Activated CD4-positive, alpha-beta T cell treated with anti-CD3 and anti-CD28 coated beads, Interleukin-2, amount 10 ng/mL, durations not matched to agents 7 days and 5 days (primary cell): ENCODE measurements around the gene MTCH1. TPM values are rescaled to one million over a fixed set of nuclear protein-coding genes. Genes with fewer than 3 reads are reported as not detected.
"Not testable (repeated sequence)": the region's sequence is repeated elsewhere in the genome, so short reads cannot be mapped to it uniquely, and the experiment has no call there.

Source experiments
- CTCF ChIA-PET: fragments of 350-600 bp; sonication (Branson Sonifier 250); formaldehyde crosslinking; loops from one replicate; lab custom pipeline; 2021; ENCODE audit warnings: antibody characterized with exemption; lab: Charles Lee
- POLR2A ChIA-PET: fragments of 350-600 bp; sonication (Branson Sonifier 250); formaldehyde crosslinking; loops from one replicate; lab custom pipeline; 2021; ENCODE audit warnings: antibody characterized with exemption; lab: Charles Lee
- DNase-seq: peaks from one replicate; pipeline ENCODE4 v3.0.0-alpha.2; 2020
- H3K27ac Mint-ChIP-seq: one replicate; pipeline ENCODE4 v1.8.0; 2021; ENCODE audit warnings: mild to moderate bottlenecking, moderate library complexity, mixed read lengths
- H3K27me3 Mint-ChIP-seq: one replicate; pipeline ENCODE4 v1.8.0; 2021; ENCODE audit warnings: mixed read lengths
- H3K36me3 Mint-ChIP-seq: one replicate; pipeline ENCODE4 v1.8.0; 2021; ENCODE audit warnings: low read depth, mixed read lengths
- H3K4me1 Mint-ChIP-seq: one replicate; pipeline ENCODE4 v1.8.0; 2021; ENCODE audit warnings: mixed read lengths
- H3K4me3 Mint-ChIP-seq: one replicate; pipeline ENCODE4 v1.8.0; 2021; ENCODE audit warnings: mild to moderate bottlenecking, moderate library complexity, mixed read lengths
- H3K9me3 Mint-ChIP-seq: one replicate; pipeline ENCODE4 v1.8.0; 2021; ENCODE audit warnings: mixed read lengths
- total RNA-seq, 2 experiments: library from RNA; stranded (reverse); gene quantifications; one replicate each; pipeline ENCODE4 v1.2.3, GENCODE V29; 2021

MTCH1 gene
- total RNA-seq, 2 experiments from 2014 or later, result 94.7 to 107 TPM

DNA sequence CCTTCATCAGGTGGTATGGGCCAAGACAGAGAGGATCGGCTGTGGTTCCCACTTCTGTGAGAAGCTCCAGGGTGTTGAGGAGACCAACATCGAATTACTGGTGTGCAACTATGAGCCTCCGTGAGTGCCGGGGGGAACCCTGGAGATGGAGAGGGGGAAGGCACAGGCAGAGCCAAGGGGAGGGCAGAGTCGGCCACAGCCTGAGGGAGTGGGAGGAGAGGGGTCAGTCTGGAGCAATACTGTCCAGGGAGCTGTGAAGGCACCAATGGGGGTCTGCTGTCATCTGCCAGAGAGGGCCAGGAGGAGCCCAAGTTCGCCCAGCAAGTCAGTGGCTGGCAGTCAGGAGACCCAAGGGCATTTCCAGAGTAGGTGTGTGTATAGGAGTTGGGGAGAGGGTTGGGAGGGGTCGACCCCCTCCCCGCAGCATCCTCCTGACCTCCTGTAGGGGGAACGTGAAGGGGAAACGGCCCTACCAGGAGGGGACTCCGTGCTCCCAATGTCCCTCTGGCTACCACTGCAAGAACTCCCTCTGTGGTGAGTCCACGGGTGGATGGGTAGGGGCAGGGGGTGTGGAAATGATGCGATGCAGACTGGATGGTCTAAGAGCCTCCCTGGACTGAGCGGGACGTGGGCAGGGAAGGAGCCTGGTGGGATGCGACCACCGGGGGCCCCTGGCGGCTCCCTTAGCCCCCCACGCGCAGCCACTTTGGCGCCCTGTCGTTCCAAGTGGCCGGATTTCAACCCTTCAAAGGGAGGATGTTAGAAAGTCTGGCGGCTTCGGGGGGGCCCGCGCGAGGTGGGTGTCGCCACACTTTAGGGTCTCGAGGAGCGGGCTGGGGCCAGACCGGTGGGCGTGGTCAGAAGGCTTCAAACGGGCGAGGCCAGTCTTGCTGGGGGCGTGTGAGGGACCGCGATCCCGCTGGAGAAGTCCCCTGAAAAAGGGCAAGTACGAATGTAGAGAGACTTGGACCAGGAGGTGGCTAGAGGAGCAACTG, 24.3 kb downstream of the MTCH1 start:
- H3K4me3 Mint-ChIP-seq, result no peak overlapping the region
- H3K9me3 Mint-ChIP-seq, result no peaks in the 10 kb centered on the region
- ChIA-PET POLR2A (no interaction called here), CTCF (interaction anchor here (2.7 kb wide), 1 partner anchor 7 kb away, joined by 12 read pairs; the partner anchor contains the start of gene PI16)
- peaks cover 62% of the 10 kb centered on the region for H3K4me1 Mint-ChIP-seq
- peaks cover 18% of the 10 kb centered on the region for H3K36me3 Mint-ChIP-seq
- DNase-seq, result no peak
- H3K27me3 Mint-ChIP-seq, result no peaks in the 10 kb centered on the region
- peak overlapping the region; percentile 71 for H3K27ac Mint-ChIP-seq

DNA sequence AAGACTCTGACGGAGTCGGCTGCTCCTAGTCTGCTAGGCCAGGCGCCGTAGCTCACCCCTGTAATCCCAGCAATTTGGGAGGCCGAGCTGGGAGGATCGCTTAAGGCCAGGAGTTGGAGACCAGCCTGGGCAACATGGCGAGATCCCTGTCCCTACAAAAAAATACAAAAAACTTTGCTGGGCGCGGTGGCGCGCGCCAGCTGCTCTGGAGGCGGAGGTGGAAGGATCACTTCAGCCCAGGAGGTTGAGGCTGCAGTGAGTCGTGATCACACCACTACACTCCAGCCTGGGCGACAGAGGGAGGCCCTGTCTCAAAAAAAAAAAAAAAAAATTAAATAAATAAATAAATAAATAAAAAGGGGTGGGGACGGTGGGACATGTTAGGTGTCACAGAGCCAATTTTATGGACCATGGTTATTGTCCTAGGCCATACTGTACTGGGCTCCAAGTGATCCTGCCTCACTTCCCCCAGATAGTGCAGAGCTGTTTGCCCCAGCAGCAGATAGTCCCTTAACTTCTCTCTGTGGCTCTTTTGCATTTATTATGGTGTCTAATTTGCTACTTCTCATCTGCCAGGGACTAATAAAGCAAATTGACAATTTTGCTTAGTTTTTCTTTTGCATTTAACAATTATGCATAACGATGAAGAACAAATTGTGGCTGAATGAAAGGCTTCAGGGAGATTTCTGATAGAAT, 26.3 kb downstream of the MTCH1 start:
- Mint-ChIP-seq H3K36me3 (peaks cover 9% of the 10 kb centered on the region), H3K4me1 (peaks cover 72% of the 10 kb centered on the region), H3K4me3 (no peak overlapping the region), H3K27ac (no peak overlapping the region), H3K27me3 (no peaks in the 10 kb centered on the region), H3K9me3 (no peaks in the 10 kb centered on the region)
- no peak for DNase-seq
- CTCF ChIA-PET, result interaction anchor here (0.9 to 1.3 kb wide), 2 partner anchors 22 to 1531 kb away, joined by 3 read pairs; no protein-coding TSS in a partner anchor
- POLR2A ChIA-PET, result no interaction called here

DNA sequence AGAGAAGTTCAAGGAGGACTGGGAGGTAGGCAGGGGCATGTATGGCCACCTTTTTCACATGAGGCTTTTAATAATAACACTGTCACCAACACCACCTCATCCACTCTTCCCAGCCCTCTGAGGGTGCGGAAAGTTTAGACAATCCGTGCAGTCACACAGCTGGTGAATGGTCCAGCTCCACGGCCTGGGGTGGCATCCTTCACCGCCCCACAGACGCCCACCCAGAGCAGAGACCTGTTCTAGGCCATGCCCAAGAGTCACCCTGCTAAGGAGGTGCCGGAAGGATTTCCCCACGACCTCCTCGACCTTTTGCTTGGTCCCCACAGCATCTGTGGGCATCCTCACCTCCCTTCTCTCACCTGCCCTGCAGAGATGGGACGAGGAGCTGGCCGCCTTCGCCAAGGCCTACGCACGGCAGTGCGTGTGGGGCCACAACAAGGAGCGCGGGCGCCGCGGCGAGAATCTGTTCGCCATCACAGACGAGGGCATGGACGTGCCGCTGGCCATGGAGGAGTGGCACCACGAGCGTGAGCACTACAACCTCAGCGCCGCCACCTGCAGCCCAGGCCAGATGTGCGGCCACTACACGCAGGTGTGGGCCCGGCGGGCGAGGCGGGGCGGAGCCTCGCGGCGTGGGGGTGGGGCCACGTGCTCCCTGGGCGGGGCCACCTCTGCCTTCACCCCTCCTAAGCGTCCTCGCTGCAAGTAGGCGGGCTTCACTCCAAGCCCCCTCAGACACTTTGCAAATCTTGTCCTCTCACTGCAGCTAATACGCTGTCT, 27.0 kb downstream of the MTCH1 start:
- H3K9me3 Mint-ChIP-seq, result no peaks in the 10 kb centered on the region
- POLR2A ChIA-PET, result no interaction called here
- no peak overlapping the region for H3K27ac Mint-ChIP-seq
- CTCF ChIA-PET, result interaction anchor here (0.9 to 1.3 kb wide), 2 partner anchors 21 to 1531 kb away, joined by 3 read pairs; no protein-coding TSS in a partner anchor
- no peak overlapping the region for H3K4me3 Mint-ChIP-seq
- H3K4me1 Mint-ChIP-seq, result peaks cover 72% of the 10 kb centered on the region
- H3K36me3 Mint-ChIP-seq, result peaks cover 6% of the 10 kb centered on the region
- no peak for DNase-seq
- H3K27me3 Mint-ChIP-seq, result no peaks in the 10 kb centered on the region

DNA sequence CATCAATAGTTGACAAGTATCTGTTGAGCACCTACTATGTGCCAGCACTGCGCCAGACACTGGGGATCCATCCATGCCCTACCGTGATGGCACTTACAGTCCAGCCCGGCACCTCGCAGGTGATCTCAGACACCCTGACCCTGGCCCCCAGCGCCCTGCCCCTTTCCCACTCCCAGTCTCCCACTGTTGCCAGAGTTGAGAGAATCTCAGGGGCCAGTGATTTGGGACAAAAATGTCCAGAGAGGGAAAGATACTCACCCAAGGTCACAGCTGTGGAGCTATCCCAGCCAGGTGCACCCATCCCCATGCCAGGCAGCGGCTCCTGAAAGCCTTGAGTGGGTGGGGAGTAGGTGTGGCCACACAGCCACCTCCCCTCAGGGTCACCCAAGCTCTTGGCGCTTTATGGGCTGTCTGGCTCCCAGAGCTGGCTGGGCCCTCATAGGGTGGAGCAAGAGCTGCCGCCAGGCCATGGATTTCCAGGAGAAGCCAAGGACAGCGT, 28.2 kb downstream of the MTCH1 start:
- CTCF ChIA-PET, result interaction anchor here (1.7 kb wide), 1 partner anchor 188 kb away, joined by 3 read pairs; no protein-coding TSS in a partner anchor
- H3K4me1 Mint-ChIP-seq, result peaks cover 70% of the 10 kb centered on the region
- DNase-seq, result no peak
- peaks cover 5% of the 10 kb centered on the region for H3K36me3 Mint-ChIP-seq
- POLR2A ChIA-PET, result no interaction called here
- H3K27ac Mint-ChIP-seq, result no peak overlapping the region
- no peaks in the 10 kb centered on the region for H3K27me3 Mint-ChIP-seq
- no peaks in the 10 kb centered on the region for H3K9me3 Mint-ChIP-seq
- no peak overlapping the region for H3K4me3 Mint-ChIP-seq

DNA sequence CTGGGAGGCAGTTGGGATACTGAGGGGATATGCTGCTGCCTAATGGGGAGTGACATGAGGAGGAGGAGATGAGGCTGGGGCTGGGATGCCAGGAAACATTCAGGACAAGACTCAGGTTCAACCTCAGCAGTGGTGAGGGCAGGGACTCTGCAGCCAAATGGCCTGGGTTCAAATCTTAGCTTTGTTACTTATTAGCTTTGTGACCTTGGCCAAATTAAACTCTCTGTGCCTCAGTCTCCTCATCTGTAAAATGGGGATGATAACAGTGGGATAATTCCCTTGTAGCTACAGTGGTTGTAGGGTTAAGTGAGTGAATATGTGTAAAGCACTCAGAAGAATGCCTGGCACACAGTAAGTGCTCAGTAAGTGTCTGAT, 29.6 kb downstream of the MTCH1 start:
- Mint-ChIP-seq H3K27me3 (no peaks in the 10 kb centered on the region), H3K4me1 (peaks cover 60% of the 10 kb centered on the region), H3K4me3 (peak overlapping the region; percentile 63), H3K36me3 (peaks cover 3% of the 10 kb centered on the region), H3K9me3 (no peaks in the 10 kb centered on the region), H3K27ac (peak overlapping the region; percentile 47)
- ChIA-PET POLR2A (no interaction called here), CTCF (interaction anchor here (0.7 to 3.4 kb wide), 10 partner anchors 7 to 197 kb away, joined by 3 to 12 read pairs (median 4); no protein-coding TSS in a partner anchor)
- DNase-seq, result no peak

DNA sequence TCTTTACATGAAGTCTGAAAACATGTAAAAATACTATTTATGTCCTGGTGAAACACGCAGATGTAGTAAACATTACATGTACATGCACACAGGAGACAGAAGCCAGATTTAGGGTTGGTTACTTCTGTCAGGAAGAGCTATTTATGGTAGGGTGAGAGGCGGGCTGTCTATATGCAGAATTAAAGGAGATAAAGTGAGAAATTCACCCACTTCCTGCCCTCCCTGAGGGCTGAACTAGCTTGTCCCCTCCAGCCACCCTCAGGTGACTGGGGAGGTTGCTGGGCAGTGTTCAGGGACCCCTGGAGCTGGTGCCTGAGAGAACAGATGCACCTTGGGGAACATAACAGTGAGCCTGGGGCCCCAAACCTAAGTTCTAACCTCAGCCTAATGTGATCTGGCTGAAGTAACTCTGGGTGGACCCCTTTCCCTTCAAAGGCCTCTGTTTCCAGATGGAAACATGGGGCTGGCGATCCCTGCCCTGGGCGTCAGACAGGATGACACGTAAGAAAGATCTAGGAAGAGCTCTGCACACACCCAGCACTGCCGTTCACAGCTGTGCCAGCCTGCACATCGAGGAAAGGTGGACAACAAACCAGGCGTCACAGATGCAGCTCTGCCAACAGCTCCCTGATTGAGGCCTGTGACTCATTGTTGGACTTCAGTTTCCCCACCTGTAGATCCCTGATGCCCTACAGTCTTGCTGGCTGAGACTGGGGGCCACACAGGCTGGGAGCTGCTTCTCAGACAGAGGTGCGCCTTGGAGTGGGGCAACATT, 30.1 kb downstream of the MTCH1 start:
- no peak for DNase-seq
- CTCF ChIA-PET, result interaction anchor here (0.6 to 3.4 kb wide), 8 partner anchors 8 to 173 kb away, joined by 3 to 12 read pairs (median 4); no protein-coding TSS in a partner anchor
- Mint-ChIP-seq H3K27ac (peak overlapping the region; percentile 76), H3K36me3 (peaks cover 3% of the 10 kb centered on the region), H3K9me3 (no peaks in the 10 kb centered on the region), H3K4me1 (peaks cover 56% of the 10 kb centered on the region), H3K4me3 (peak overlapping the region; percentile 63), H3K27me3 (no peaks in the 10 kb centered on the region)
- POLR2A ChIA-PET, result no interaction called here

DNA sequence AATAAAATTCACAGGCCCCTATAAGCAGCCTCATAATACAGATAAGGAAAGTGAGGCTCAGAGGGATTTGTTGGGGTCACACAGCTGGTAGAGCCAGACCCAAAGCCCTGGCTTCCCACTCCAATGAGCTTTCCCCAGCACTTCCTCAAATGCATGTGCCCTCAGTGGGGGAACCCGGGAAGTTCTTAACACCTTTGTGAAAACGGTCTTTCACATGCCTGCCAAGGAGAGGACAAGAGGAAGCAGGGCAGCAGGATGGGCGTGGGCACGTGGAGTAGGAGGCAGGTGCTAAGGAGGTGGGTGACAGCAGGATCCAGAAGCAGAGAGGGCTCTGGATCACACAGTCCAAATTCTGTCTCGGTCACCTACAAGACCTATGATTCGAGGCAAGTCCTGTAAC, 30.9 kb downstream of the MTCH1 start:
- H3K27me3 Mint-ChIP-seq, result no peaks in the 10 kb centered on the region
- peaks cover 53% of the 10 kb centered on the region for H3K4me1 Mint-ChIP-seq
- H3K9me3 Mint-ChIP-seq, result no peaks in the 10 kb centered on the region
- POLR2A ChIA-PET, result no interaction called here
- H3K4me3 Mint-ChIP-seq, result peak overlapping the region; percentile 63
- peaks cover 1% of the 10 kb centered on the region for H3K36me3 Mint-ChIP-seq
- CTCF ChIA-PET, result interaction anchor here (1.2 to 3.4 kb wide), 4 partner anchors 8 to 172 kb away, joined by 4 to 12 read pairs (median 4); no protein-coding TSS in a partner anchor
- no peak for DNase-seq
- H3K27ac Mint-ChIP-seq, result peak overlapping the region; percentile 76

DNA sequence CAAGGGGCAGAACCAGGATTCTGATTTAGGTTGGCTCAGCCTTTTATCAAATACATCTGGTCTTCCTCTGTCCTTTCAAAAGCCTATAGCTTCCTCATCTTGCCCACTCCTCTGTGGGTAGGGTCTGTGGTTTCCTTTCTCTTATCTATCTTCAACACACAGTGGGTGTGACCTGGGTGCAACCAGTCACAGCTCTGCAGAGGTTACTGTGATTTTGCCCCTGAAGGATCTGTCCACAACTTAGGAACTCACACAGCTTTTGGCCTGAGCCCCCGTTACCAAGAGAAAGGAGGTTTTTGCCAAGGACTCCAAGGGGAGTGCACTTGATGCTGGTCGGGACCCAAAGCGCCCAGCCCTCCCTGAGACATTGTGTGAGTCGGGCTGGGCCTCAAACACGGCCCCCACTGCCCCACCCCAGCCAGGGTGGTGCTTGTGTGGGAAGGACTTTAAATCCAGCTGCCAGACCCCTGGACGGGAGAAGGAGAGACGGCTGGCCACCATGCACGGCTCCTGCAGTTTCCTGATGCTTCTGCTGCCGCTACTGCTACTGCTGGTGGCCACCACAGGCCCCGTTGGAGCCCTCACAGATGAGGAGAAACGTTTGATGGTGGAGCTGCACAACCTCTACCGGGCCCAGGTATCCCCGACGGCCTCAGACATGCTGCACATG, 31.6 kb downstream of the MTCH1 start, which contains the start of gene PI16:
Gene PI16 (plus strand): TSS at position 477 of the 670 bp plus-strand sequence. CDS start 23 bp downstream, at position 500.
- ChIA-PET CTCF (interaction anchor here (0.7 to 3.4 kb wide), 5 partner anchors 9 to 64 kb away, joined by 3 to 12 read pairs (median 3); no protein-coding TSS in a partner anchor), POLR2A (no interaction called here)
- Mint-ChIP-seq H3K27me3 (no peaks in the 10 kb centered on the region), H3K4me1 (peaks cover 57% of the 10 kb centered on the region), H3K9me3 (no peaks in the 10 kb centered on the region), H3K27ac (peak within 1 kb of the TSS; percentile 76), H3K36me3 (no peaks in the 10 kb centered on the region), H3K4me3 (peak within 1 kb of the TSS; percentile 63)
- DNase-seq, result peak; percentile 57

DNA sequence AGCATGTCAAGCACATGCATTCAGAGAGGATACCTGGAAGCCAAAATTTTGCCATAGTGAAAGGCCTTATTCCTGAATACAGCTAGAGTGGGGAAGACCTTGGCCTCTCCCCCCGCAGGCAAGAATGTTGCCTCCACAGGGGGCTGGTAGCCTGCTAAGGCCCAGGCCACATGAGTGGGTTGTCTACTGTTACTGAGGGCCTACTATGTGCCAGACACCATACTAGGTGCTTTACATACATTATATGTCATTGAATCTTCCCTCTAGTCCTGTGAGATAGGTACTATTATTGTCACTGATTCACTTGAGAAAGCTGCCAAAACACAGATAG, 32.1 kb downstream of the MTCH1 start:
- peak overlapping the region; percentile 63 for H3K4me3 Mint-ChIP-seq
- peaks cover 62% of the 10 kb centered on the region for H3K4me1 Mint-ChIP-seq
- POLR2A ChIA-PET, result no interaction called here

DNA sequence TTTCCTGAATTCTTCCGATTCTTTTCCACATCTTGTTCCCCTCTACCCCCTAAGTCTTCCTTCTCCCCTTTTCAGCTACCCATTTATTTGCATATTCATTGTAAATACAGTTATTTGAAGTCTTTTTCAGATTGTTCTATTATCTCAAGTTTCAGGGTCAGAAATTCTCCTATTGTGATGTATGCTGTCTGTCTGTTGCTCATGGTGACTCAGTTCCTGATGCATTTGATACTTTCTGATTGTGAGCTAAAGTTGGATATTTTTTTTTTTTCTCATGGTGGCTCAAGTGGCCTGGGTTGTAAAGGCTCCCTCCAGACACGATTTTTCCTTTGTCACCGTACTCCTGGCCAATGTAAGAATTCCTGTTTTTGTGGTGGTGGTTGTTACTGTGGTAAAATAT, 36.4 kb downstream of the MTCH1 start:
- no peak for DNase-seq
- H3K27ac Mint-ChIP-seq, result peak overlapping the region; percentile 44
- H3K9me3 Mint-ChIP-seq, result no peaks in the 10 kb centered on the region
- POLR2A ChIA-PET, result interaction anchor here (0.6 to 0.7 kb wide), 2 partner anchors 17 to 35 kb away, joined by 4 read pairs; no protein-coding TSS in a partner anchor
- no peak overlapping the region for H3K4me3 Mint-ChIP-seq
- H3K4me1 Mint-ChIP-seq, result peaks cover 60% of the 10 kb centered on the region
- no peaks in the 10 kb centered on the region for H3K27me3 Mint-ChIP-seq
- CTCF ChIA-PET, result interaction anchor here (1.6 kb wide), 1 partner anchor 68 kb away, joined by 5 read pairs; no protein-coding TSS in a partner anchor
- no peaks in the 10 kb centered on the region for H3K36me3 Mint-ChIP-seq

More for the DNA sequence above, 32.1 kb downstream of the MTCH1 start:
- Mint-ChIP-seq H3K27ac (peak overlapping the region; percentile 17), H3K9me3 (no peaks in the 10 kb centered on the region), H3K36me3 (no peaks in the 10 kb centered on the region), H3K27me3 (no peaks in the 10 kb centered on the region)
- no peak for DNase-seq
- CTCF ChIA-PET, result interaction anchor here (0.7 to 3.4 kb wide), 5 partner anchors 10 to 65 kb away, joined by 3 to 12 read pairs (median 3); no protein-coding TSS in a partner anchor

DNA sequence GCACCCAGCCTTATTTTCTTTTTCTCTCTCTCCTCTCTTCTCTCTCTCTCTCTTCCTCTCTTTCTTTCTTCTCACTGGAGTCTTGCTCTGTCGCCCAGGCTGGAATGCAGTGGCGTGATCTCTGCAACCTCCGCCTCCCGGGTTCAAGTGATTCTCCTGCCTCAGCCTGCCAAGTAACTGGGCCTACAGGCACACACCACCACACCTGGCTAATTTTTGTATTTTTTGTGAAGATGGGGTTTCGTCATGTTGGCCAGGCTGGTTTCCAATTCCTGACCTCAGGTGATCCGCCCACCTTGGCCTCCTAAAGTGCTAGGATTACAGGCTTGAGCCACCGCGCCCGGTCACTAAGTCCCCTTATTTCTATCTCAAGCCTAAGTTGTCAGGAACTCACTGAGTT, 36.9 kb downstream of the MTCH1 start:
- DNase-seq, H3K36me3 Mint-ChIP-seq, POLR2A ChIA-PET, H3K4me3 Mint-ChIP-seq, H3K27me3 Mint-ChIP-seq, H3K9me3 Mint-ChIP-seq: not testable (repeated sequence)
- Mint-ChIP-seq H3K4me1 (peaks cover 55% of the 10 kb centered on the region), H3K27ac (peak overlapping the region; percentile 44)
- CTCF ChIA-PET, result interaction anchor here (1.6 kb wide), 1 partner anchor 69 kb away, joined by 5 read pairs; no protein-coding TSS in a partner anchor
